ENCODE results near the gene SMCHD1. TPM values are rescaled to one million over a fixed set of nuclear protein-coding genes. Genes with fewer than 3 reads are reported as not detected.

SMCHD1 gene
- total RNA-seq, 1 donor from 2014 or later: 71.2 TPM

GRCh38 chr18:2746274-2746673, 90.7 kb downstream of the SMCHD1 start:
- Mint-ChIP-seq H3K36me3 (peaks cover 33% of the 10 kb centered on the region), H3K27ac (no peak overlapping the region), H3K4me3 (no peak overlapping the region), H3K9me3 (no peaks in the 10 kb centered on the region), H3K27me3 (ENCODE audit: low read depth) (no peaks in the 10 kb centered on the region), H3K4me1 (peaks cover 20% of the 10 kb centered on the region)
- TF ChIP-seq CTCF (IDR thresholded peaks at IDR 0.05; ENCODE audit: unreplicated experiment): no peak
- no peak for DNase-seq (ENCODE audit: low spot score in 2 of 2, unreplicated experiment in 2 of 2)

DNA sequence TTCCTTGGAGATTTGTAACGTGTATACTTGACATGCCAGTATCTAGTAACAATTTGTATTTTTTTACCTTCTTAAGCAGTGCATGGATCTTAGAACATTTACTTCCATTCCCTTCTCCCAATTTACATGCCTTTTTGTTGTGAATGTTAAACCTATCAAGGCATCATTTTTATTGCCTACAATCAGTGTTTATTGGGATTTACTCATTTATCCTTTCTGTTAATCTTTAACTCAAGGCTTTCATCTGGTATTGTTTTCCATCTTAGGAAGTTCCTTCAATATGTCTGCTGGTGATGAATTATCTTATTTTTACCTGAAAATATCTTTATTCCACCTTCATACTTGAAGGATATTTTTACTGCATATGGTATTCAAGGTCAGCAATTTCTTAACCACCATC, 102.8 kb downstream of the SMCHD1 start:
- no peaks in the 10 kb centered on the region for H3K4me1 Mint-ChIP-seq
- peaks cover 23% of the 10 kb centered on the region for H3K36me3 Mint-ChIP-seq

DNA sequence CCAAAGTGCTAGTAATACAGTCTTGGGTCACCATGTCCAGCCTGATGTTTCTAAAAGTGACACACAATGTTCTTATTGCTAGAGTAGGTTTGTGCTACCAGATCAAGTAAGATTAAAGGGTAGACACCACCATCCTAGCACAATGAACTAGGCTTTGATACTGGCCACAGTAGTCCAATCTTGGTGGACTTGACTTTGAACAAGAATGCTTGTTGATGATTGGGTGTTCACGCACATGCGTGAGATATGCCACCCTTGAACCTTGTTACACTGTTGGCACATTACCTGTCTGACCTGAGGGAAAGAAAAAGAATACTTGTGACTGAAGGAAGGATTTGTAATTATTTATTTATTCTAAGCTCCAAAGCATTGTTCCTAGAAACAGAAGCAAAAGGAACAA, 119.1 kb downstream of the SMCHD1 start:
- Mint-ChIP-seq H3K36me3 (peaks cover 43% of the 10 kb centered on the region), H3K4me3 (no peak overlapping the region), H3K27ac (no peak overlapping the region), H3K27me3 (ENCODE audit: low read depth) (no peaks in the 10 kb centered on the region), H3K4me1 (no peaks in the 10 kb centered on the region), H3K9me3 (no peaks in the 10 kb centered on the region)
- no peak for DNase-seq (ENCODE audit: low spot score in 2 of 2, unreplicated experiment in 2 of 2)
- TF ChIP-seq CTCF (IDR thresholded peaks at IDR 0.05; ENCODE audit: unreplicated experiment): no peak

More for the DNA sequence above, 102.8 kb downstream of the SMCHD1 start:
- H3K9me3 Mint-ChIP-seq: peaks cover 4% of the 10 kb centered on the region
- H3K27ac Mint-ChIP-seq: no peak overlapping the region
- no peaks in the 10 kb centered on the region for H3K27me3 Mint-ChIP-seq (ENCODE audit: low read depth)
- TF ChIP-seq CTCF (IDR thresholded peaks at IDR 0.05; ENCODE audit: unreplicated experiment): no peak
- H3K4me3 Mint-ChIP-seq: no peak overlapping the region
- no peak for DNase-seq (ENCODE audit: low spot score in 2 of 2, unreplicated experiment in 2 of 2)

DNA sequence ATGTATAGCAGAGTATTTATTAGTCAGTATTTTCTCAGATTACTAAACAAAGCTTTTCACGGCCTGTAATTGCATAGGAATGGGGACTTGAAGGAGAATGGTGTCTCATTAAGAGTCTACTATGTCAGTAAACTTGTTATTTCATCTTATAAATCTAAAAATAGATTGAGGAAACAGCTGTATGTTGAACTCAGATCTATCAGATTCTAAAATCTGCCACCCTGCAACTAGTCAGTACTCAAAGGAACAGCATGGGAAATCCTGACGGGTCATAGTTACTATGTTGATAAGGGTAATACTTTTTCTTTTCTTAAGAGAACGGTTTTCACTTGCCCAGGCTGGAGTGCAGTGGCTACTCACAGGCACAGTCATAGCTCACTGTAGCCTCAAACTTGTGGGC, 121.1 kb downstream of the SMCHD1 start:
- Mint-ChIP-seq H3K36me3 (peaks cover 41% of the 10 kb centered on the region), H3K27ac (no peak overlapping the region)

GRCh38 chr18:2777241-2777640, 121.7 kb downstream of the SMCHD1 start:
- Mint-ChIP-seq H3K27ac (no peak overlapping the region), H3K4me3 (no peak overlapping the region), H3K9me3 (no peaks in the 10 kb centered on the region), H3K4me1 (no peaks in the 10 kb centered on the region), H3K27me3 (ENCODE audit: low read depth) (no peaks in the 10 kb centered on the region), H3K36me3 (peaks cover 42% of the 10 kb centered on the region)
- DNase-seq (ENCODE audit: low spot score in 2 of 2, unreplicated experiment in 2 of 2): no peak
- no peak for TF ChIP-seq CTCF (IDR thresholded peaks at IDR 0.05; ENCODE audit: unreplicated experiment)

More for the DNA sequence above, 121.1 kb downstream of the SMCHD1 start:
- no peaks in the 10 kb centered on the region for H3K9me3 Mint-ChIP-seq
- no peak overlapping the region for H3K4me3 Mint-ChIP-seq
- DNase-seq (ENCODE audit: low spot score in 2 of 2, unreplicated experiment in 2 of 2): no peak
- H3K4me1 Mint-ChIP-seq: no peaks in the 10 kb centered on the region
- no peak for TF ChIP-seq CTCF (IDR thresholded peaks at IDR 0.05; ENCODE audit: unreplicated experiment)
- no peaks in the 10 kb centered on the region for H3K27me3 Mint-ChIP-seq (ENCODE audit: low read depth)

DNA sequence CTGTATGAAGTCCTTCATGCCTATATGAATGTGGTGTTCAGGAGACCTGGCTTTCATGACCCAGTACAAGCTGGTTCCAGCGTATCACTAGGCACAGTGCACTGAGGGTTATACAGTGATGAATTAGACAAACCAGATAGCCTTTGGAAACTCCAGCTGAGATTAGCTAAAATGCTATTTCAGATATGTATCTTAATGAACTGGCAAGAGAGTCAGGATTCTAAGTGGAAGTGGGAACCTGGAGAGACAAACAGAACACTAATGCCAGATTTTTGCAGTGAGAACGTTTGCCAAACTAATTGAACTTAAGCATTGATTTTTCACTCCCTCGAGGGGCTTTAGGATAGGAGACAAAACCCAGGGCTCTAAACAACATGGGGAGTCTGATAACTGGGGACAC, 125.2 kb downstream of the SMCHD1 start:
- TF ChIP-seq CTCF (IDR thresholded peaks at IDR 0.05; ENCODE audit: unreplicated experiment): no peak
- H3K4me1 Mint-ChIP-seq: no peaks in the 10 kb centered on the region
- no peaks in the 10 kb centered on the region for H3K27me3 Mint-ChIP-seq (ENCODE audit: low read depth)
- no peak overlapping the region for H3K4me3 Mint-ChIP-seq
- no peaks in the 10 kb centered on the region for H3K9me3 Mint-ChIP-seq
- no peak for DNase-seq (ENCODE audit: low spot score in 2 of 2, unreplicated experiment in 2 of 2)
- H3K36me3 Mint-ChIP-seq: peaks cover 39% of the 10 kb centered on the region
- H3K27ac Mint-ChIP-seq: peak overlapping the region; percentile 17
